ENCODE measurements around the gene PIP5K1B. TPM values are rescaled to one million over a fixed set of nuclear protein-coding genes. Genes with fewer than 3 reads are reported as not detected.
A peak's percentile ranks its signal among the peaks of the same experiment; 100 is the strongest.

PIP5K1B gene
- total and polyA plus RNA-seq, 2 of the 13 experiments (the other 11 are each of a cell fraction or from before 2014, with no cell fraction given): 15.8 to 17.5 TPM

DNA sequence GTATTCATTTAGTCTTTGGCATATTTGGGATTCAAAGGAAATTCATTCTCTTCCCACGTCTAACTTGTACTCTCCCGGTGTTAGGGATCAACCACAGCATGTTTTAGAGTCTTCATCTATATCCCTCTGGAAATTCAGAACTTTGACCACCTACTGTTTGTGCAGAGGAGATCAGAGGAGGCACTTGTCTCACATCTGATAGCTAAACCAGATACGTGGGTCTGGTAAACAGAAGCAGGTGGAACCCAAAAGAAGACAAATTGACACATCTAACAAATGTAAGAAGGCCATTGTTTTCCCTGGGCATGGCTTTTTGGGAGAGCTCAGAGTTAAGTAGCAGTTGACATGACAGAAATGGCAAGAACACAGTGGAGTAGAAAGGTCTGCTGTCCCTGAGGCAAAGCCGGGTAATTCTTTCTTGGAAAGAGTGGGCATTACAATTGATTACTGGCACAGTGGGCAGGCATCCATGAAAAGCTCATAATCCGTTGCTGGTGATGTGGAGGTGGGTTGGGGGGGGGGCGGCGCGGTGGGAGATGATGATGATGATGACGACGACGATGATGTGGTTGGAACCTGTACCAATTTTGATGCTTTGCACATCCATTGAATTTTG lies 27.5 kb downstream of the PIP5K1B start:
- in situ Hi-C loops (cut with HindIII; ENCODE audit: extremely low pct_ligation_motif_present, low pct_unique_long_range_greater_than_20kb) (no loop called here), intact Hi-C loops (cut with micrococcal nuclease; ENCODE audit: unreplicated experiment) (no loop called here)
- WGBS (ENCODE audit: low lambda C conversion rate): 37% methylated on average over 11 of the region's 11 CpGs
- Histone ChIP-seq H2AFZ (ENCODE audit: low read length) (no peak overlapping the region), H3K27me3 (ENCODE audit: control insufficient read depth in 1 of 2, insufficient read depth in 2 of 2, low read length in 2 of 2) (no peaks in the 10 kb centered on the region), H3K4me2 (ENCODE audit: low read depth, low read length) (peak overlapping the region; percentile 70), H3K4me1 (ENCODE audit: insufficient read depth, low read length) (peaks cover 77% of the 10 kb centered on the region), H3K79me2 (ENCODE audit: insufficient read depth, low read length) (peaks cover 65% of the 10 kb centered on the region), H3K27ac (ENCODE audit: extremely low read length, insufficient read depth, low read length) (peak overlapping the region; percentile 70), H3K9ac (ENCODE audit: insufficient read depth, low read depth, low read length) (peak overlapping the region; percentile 38), H3K36me3 (replicated peaks in 1 of 2; ENCODE audit: control insufficient read depth in 1 of 2, insufficient read depth in 2 of 2, low read length in 2 of 2) (no peaks in the 10 kb centered on the region; a peak in 1 of 5 replicates), H3K4me3 (replicated peaks in 1 of 3; ENCODE audit: insufficient read depth in 1 of 3, low read depth in 2 of 3, low read length in 3 of 3) (peak overlapping the region in 2 of 3 experiments; percentile 27 to 45; a peak in 3 of 6 replicates), H3K9me3 (ENCODE audit: low read length) (no peaks in the 10 kb centered on the region), H4K20me1 (ENCODE audit: insufficient read depth, low read length) (no peaks in the 10 kb centered on the region)
- ChIA-PET POLR2A (interaction anchor here (0.8 to 3.0 kb wide), 6 partner anchors 8 to 47 kb away, joined by 3 to 33 read pairs (median 8); partner anchors contain the start of gene PIP5K1B), CTCF (ENCODE audit: low intra/inter-chr PET ratio, low total read pairs) (no interaction called here)
- BruUV-seq (replicated peaks): no TSS peak
- ATAC-seq (peak; percentile 97), FAIRE-seq (peak; percentile 97), DNase-seq (ENCODE audit: low spot score) (peak; percentile 98)
- TF ChIP-seq, protein P1, sequence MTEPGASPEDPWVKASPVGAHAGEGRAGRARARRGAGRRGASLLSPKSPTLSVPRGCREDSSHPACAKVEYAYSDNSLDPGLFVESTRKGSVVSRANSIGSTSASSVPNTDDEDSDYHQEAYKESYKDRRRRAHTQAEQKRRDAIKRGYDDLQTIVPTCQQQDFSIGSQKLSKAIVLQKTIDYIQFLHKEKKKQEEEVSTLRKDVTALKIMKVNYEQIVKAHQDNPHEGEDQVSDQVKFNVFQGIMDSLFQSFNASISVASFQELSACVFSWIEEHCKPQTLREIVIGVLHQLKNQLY (CRISPR knock-in tag; IDR thresholded peaks at IDR 0.05): peak; percentile 81
- TF ChIP-seq NFKBIZ (CRISPR knock-in tag; IDR thresholded peaks at IDR 0.05): 0 out of 2 replicates have a peak, but pooled peaks have one; percentile 33
- peak; percentile 66; the same call in 1 of the 2 replicates for TF ChIP-seq TGIF2 (CRISPR knock-in tag; IDR thresholded peaks at IDR 0.05)
- TF ChIP-seq FOXJ3 (CRISPR knock-in tag; IDR thresholded peaks at IDR 0.05; ENCODE audit: borderline replicate concordance): peak; percentile 88; the same call in 1 of the 2 replicates
- no peak for TF ChIP-seq ZNF30 (CRISPR knock-in tag; IDR thresholded peaks at IDR 0.05)
- TF ChIP-seq, protein P2, sequence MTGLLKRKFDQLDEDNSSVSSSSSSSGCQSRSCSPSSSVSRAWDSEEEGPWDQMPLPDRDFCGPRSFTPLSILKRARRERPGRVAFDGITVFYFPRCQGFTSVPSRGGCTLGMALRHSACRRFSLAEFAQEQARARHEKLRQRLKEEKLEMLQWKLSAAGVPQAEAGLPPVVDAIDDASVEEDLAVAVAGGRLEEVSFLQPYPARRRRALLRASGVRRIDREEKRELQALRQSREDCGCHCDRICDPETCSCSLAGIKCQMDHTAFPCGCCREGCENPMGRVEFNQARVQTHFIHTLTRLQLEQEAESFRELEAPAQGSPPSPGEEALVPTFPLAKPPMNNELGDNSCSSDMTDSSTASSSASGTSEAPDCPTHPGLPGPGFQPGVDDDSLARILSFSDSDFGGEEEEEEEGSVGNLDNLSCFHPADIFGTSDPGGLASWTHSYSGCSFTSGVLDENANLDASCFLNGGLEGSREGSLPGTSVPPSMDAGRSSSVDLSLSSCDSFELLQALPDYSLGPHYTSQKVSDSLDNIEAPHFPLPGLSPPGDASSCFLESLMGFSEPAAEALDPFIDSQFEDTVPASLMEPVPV (CRISPR knock-in tag; IDR thresholded peaks at IDR 0.05): no peak
- peak; percentile 75; the same call in 1 of the 2 replicates for TF ChIP-seq ETV5 (CRISPR knock-in tag; IDR thresholded peaks at IDR 0.05; ENCODE audit: borderline replicate concordance)
- no peak for TF ChIP-seq HES4 (CRISPR knock-in tag; IDR thresholded peaks at IDR 0.05; ENCODE audit: borderline replicate concordance)
- TF ChIP-seq, protein P3, sequence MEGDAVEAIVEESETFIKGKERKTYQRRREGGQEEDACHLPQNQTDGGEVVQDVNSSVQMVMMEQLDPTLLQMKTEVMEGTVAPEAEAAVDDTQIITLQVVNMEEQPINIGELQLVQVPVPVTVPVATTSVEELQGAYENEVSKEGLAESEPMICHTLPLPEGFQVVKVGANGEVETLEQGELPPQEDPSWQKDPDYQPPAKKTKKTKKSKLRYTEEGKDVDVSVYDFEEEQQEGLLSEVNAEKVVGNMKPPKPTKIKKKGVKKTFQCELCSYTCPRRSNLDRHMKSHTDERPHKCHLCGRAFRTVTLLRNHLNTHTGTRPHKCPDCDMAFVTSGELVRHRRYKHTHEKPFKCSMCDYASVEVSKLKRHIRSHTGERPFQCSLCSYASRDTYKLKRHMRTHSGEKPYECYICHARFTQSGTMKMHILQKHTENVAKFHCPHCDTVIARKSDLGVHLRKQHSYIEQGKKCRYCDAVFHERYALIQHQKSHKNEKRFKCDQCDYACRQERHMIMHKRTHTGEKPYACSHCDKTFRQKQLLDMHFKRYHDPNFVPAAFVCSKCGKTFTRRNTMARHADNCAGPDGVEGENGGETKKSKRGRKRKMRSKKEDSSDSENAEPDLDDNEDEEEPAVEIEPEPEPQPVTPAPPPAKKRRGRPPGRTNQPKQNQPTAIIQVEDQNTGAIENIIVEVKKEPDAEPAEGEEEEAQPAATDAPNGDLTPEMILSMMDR (CRISPR knock-in tag; IDR thresholded peaks at IDR 0.05): no peak
- peak; percentile 46; the same call in 1 of the 2 replicates for TF ChIP-seq KMT2A (CRISPR knock-in tag; IDR thresholded peaks at IDR 0.05)
- no peak for TF ChIP-seq PAF1 (CRISPR knock-in tag; IDR thresholded peaks at IDR 0.05)
- TF ChIP-seq CREM (IDR thresholded peaks at IDR 0.05): peak; percentile 87
- TF ChIP-seq CREM (CRISPR knock-in tag; IDR thresholded peaks at IDR 0.05): no peak
- TF ChIP-seq, protein P4, sequence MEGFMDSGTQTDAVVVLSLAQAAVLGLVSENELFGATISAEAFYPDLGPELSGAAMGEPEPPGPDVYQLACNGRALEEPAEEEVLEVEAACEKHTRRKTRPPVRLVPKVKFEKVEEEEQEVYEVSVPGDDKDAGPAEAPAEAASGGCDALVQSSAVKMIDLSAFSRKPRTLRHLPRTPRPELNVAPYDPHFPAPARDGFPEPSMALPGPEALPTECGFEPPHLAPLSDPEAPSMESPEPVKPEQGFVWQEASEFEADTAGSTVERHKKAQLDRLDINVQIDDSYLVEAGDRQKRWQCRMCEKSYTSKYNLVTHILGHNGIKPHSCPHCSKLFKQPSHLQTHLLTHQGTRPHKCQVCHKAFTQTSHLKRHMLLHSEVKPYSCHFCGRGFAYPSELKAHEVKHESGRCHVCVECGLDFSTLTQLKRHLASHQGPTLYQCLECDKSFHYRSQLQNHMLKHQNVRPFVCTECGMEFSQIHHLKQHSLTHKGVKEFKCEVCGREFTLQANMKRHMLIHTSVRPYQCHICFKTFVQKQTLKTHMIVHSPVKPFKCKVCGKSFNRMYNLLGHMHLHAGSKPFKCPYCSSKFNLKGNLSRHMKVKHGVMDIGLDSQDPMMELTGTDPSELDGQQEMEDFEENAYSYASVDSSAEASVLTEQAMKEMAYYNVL (CRISPR knock-in tag; IDR thresholded peaks at IDR 0.05; ENCODE audit: borderline replicate concordance): peak; percentile 31; the same call in 1 of the 2 replicates
- peak; percentile 81; the same call in 1 of the 2 replicates for TF ChIP-seq IRF2 (CRISPR knock-in tag; IDR thresholded peaks at IDR 0.05)
- TF ChIP-seq ZNF337 (CRISPR knock-in tag; IDR thresholded peaks at IDR 0.05; ENCODE audit: borderline replicate concordance, low read depth): 0 out of 2 replicates have a peak, but pooled peaks have one; percentile 51
- TF ChIP-seq ZNF598 (CRISPR knock-in tag; IDR thresholded peaks at IDR 0.05; ENCODE audit: borderline replicate concordance): no peak
- peak; percentile 59; the same call in 1 of the 2 replicates for TF ChIP-seq FOXP1 (IDR thresholded peaks at IDR 0.05)
- TF ChIP-seq FOXP1 (CRISPR knock-in tag; IDR thresholded peaks at IDR 0.05): peak; percentile 91
